ENCODE measurements around the gene DHRS7B.

DHRS7B gene

GRCh38 chr17:21161498-21162393 lies 35.0 kb downstream of the DHRS7B start:
- no peaks in the 10 kb centered on the region for H3K9me3 Mint-ChIP-seq (ENCODE audit: low read depth)
- H3K4me1 Mint-ChIP-seq (ENCODE audit: low read depth) = peaks cover 16% of the 10 kb centered on the region
- H3K27ac Mint-ChIP-seq = no peak overlapping the region
- no peaks in the 10 kb centered on the region for H3K36me3 Mint-ChIP-seq
- no peak overlapping the region for H3K4me3 Mint-ChIP-seq
- H3K27me3 Mint-ChIP-seq = no peaks in the 10 kb centered on the region

GRCh38 chr17:21162394-21162775 lies 35.6 kb downstream of the DHRS7B start:
- Mint-ChIP-seq H3K27me3 (no peaks in the 10 kb centered on the region), H3K27ac (no peak overlapping the region), H3K4me3 (no peak overlapping the region), H3K9me3 (ENCODE audit: low read depth) (no peaks in the 10 kb centered on the region), H3K4me1 (ENCODE audit: low read depth) (peaks cover 21% of the 10 kb centered on the region), H3K36me3 (no peaks in the 10 kb centered on the region)

GRCh38 chr17:21163101-21163500 lies 36.3 kb downstream of the DHRS7B start:
- Mint-ChIP-seq H3K27ac (no peak overlapping the region), H3K4me3 (no peak overlapping the region), H3K36me3 (no peaks in the 10 kb centered on the region), H3K4me1 (ENCODE audit: low read depth) (peaks cover 21% of the 10 kb centered on the region), H3K27me3 (no peaks in the 10 kb centered on the region), H3K9me3 (ENCODE audit: low read depth) (no peaks in the 10 kb centered on the region)

- peaks cover 21% of the 10 kb centered on the region for H3K4me1 Mint-ChIP-seq (ENCODE audit: low read depth)
- no peaks in the 10 kb centered on the region for H3K36me3 Mint-ChIP-seq
- no peak overlapping the region for H3K4me3 Mint-ChIP-seq
- no peaks in the 10 kb centered on the region for H3K9me3 Mint-ChIP-seq (ENCODE audit: low read depth)
- H3K27me3 Mint-ChIP-seq = no peaks in the 10 kb centered on the region
- H3K27ac Mint-ChIP-seq = no peak overlapping the region
Measured at GRCh38 chr17:21164216-21164615, 37.5 kb downstream of the DHRS7B start.

- Mint-ChIP-seq H3K27me3 (no peaks in the 10 kb centered on the region), H3K27ac (no peak overlapping the region), H3K9me3 (ENCODE audit: low read depth) (no peaks in the 10 kb centered on the region), H3K4me3 (no peak overlapping the region), H3K36me3 (no peaks in the 10 kb centered on the region), H3K4me1 (ENCODE audit: low read depth) (peaks cover 21% of the 10 kb centered on the region)
Measured at GRCh38 chr17:21164620-21165019, 37.9 kb downstream of the DHRS7B start.

DNA sequence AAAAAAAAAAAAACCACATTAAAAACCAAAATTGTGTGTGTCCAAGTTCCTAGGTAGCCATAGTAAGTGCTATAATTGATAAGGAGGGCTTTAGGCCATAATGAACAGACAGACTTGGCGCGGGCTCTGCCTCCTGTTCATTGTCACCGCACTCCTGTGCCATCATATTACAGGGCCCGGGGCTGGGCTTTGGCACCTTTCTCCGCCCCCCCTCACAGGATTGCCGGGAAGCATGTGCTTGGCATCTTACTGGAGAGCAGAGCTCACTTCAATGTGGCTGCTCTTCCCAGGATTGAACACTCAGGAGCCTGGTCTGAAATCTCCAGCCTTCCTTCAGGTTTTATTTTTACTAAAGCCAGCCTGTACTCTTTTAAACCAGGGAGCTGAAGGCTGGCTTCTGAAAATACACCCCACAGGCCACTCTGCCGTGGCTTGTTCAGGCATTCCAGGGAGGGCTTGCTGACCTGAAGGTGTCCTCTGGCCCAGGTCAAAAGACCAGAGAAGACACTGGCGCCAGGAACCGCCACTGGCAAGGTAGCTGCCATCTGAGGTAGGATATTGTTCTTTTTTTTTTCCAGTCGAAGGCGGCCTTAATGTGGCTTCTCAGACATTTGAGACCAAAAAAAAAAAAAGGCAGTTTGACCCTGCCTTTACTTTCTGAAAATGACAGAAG lies 39.3 kb downstream of the DHRS7B start:
- peaks cover 21% of the 10 kb centered on the region for H3K4me1 Mint-ChIP-seq (ENCODE audit: low read depth)
- H3K27ac Mint-ChIP-seq = no peak overlapping the region
- H3K36me3 Mint-ChIP-seq = no peaks in the 10 kb centered on the region
- no peaks in the 10 kb centered on the region for H3K9me3 Mint-ChIP-seq (ENCODE audit: low read depth)
- H3K4me3 Mint-ChIP-seq = no peak overlapping the region
- H3K27me3 Mint-ChIP-seq = no peaks in the 10 kb centered on the region

DNA sequence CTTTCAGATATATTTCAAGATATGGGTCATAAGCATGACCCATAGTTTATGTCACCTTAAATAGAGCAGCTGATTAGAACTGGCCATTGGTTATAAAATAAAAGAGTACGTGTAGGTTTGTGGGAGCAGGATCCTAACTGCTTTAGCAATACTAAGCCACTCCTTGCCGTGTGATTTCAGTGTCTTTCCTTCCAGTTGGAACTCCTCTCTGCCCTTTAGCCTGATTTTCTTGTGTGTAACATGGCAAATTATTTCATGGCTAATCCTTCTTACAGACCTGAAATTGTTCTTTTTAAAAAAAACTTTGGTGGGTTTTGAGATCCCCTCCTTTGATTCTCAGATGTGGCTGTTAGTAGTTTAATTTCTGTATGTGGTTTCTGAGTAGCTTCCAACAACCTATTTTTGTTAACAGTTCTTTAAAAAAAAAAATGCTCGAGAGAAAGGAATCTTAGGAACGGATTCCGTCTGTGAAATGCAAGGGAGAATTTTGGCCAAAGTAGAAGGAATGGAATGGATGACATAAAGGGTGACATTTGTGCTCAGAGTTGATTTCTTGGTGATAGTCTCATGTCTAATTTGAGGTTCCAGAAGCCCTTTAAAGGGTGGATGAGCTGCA lies 39.9 kb downstream of the DHRS7B start:
- H3K4me1 Mint-ChIP-seq (ENCODE audit: low read depth) = peaks cover 19% of the 10 kb centered on the region
- no peak overlapping the region for H3K27ac Mint-ChIP-seq
- H3K36me3 Mint-ChIP-seq = no peaks in the 10 kb centered on the region
- H3K27me3 Mint-ChIP-seq = no peaks in the 10 kb centered on the region
- H3K9me3 Mint-ChIP-seq (ENCODE audit: low read depth) = no peaks in the 10 kb centered on the region
- H3K4me3 Mint-ChIP-seq = no peak overlapping the region

- no peaks in the 10 kb centered on the region for H3K27me3 Mint-ChIP-seq
Measured at GRCh38 chr17:21167303-21167702, 40.5 kb downstream of the DHRS7B start.

GRCh38 chr17:21168555-21168865 lies 41.7 kb downstream of the DHRS7B start:
- H3K9me3 Mint-ChIP-seq (ENCODE audit: low read depth) = no peaks in the 10 kb centered on the region
- H3K4me3 Mint-ChIP-seq = no peak overlapping the region
- H3K4me1 Mint-ChIP-seq (ENCODE audit: low read depth) = peaks cover 14% of the 10 kb centered on the region
- H3K27ac Mint-ChIP-seq = no peak overlapping the region
- H3K36me3 Mint-ChIP-seq = peaks cover 3% of the 10 kb centered on the region
- no peaks in the 10 kb centered on the region for H3K27me3 Mint-ChIP-seq

More at GRCh38 chr17:21167303-21167702, 40.5 kb downstream of the DHRS7B start:
- H3K4me1 Mint-ChIP-seq (ENCODE audit: low read depth) = peaks cover 16% of the 10 kb centered on the region
- H3K4me3 Mint-ChIP-seq = no peak overlapping the region
- no peaks in the 10 kb centered on the region for H3K9me3 Mint-ChIP-seq (ENCODE audit: low read depth)
- H3K36me3 Mint-ChIP-seq = no peaks in the 10 kb centered on the region
- H3K27ac Mint-ChIP-seq = no peak overlapping the region

GRCh38 chr17:21169496-21169895 lies 42.7 kb downstream of the DHRS7B start:
- Mint-ChIP-seq H3K27me3 (no peaks in the 10 kb centered on the region), H3K4me3 (no peak overlapping the region), H3K36me3 (peaks cover 3% of the 10 kb centered on the region), H3K27ac (no peak overlapping the region), H3K9me3 (ENCODE audit: low read depth) (no peaks in the 10 kb centered on the region), H3K4me1 (ENCODE audit: low read depth) (peaks cover 14% of the 10 kb centered on the region)

DNA sequence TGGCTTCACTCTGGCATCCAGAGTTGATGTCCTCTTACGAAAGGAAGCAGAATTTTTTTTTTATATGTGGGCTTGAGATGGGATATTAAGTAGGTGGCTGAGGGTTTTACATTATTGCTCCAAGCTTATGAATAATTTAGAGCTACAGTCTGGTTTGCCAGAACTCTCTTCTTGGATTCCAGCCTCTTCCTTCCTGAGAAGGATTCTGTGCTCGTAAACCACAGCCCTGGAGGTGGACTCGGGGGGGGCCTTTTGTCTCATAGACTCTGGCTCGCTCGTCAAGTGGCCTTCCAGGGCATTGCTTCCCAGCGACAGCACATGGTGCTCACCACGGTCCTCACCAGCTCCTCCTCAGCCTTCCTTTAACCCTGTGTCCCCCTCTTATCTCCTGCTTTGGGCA lies 44.0 kb downstream of the DHRS7B start:
- Mint-ChIP-seq H3K9me3 (ENCODE audit: low read depth) (no peaks in the 10 kb centered on the region), H3K27ac (no peak overlapping the region), H3K4me1 (ENCODE audit: low read depth) (peaks cover 14% of the 10 kb centered on the region), H3K4me3 (no peak overlapping the region), H3K36me3 (peaks cover 3% of the 10 kb centered on the region), H3K27me3 (no peaks in the 10 kb centered on the region)

GRCh38 chr17:21171309-21171922 lies 44.7 kb downstream of the DHRS7B start:
- H3K4me1 Mint-ChIP-seq (ENCODE audit: low read depth) = peaks cover 14% of the 10 kb centered on the region
- no peaks in the 10 kb centered on the region for H3K9me3 Mint-ChIP-seq (ENCODE audit: low read depth)
- H3K4me3 Mint-ChIP-seq = no peak overlapping the region
- no peak overlapping the region for H3K27ac Mint-ChIP-seq
- H3K36me3 Mint-ChIP-seq = peaks cover 3% of the 10 kb centered on the region
- no peaks in the 10 kb centered on the region for H3K27me3 Mint-ChIP-seq

DNA sequence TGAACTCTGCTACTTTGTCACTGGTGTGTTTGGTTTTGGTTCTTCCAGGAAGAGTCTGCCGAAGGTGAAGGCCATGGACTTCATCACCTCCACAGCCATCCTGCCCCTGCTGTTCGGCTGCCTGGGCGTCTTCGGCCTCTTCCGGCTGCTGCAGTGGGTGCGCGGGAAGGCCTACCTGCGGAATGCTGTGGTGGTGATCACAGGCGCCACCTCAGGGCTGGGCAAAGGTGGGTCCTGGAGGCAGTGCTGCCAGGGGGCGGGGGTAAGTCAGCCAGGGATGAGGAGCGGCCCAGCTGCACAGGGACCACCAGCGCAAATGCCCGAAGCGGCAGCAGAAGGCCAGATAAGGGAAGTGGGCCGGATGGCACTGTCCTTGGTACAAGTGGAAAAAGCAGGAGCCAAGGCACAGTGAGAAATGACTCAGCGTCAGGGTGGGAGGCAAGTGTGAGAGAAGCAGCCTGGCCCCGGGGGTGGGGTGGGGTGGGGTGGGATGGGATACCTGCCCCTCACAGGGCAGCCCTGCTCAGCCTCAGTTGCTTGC lies 45.3 kb downstream of the DHRS7B start:
- Mint-ChIP-seq H3K4me1 (ENCODE audit: low read depth) (peaks cover 9% of the 10 kb centered on the region), H3K27me3 (no peaks in the 10 kb centered on the region), H3K9me3 (ENCODE audit: low read depth) (no peaks in the 10 kb centered on the region), H3K36me3 (peaks cover 3% of the 10 kb centered on the region), H3K27ac (no peak overlapping the region), H3K4me3 (no peak overlapping the region)

DNA sequence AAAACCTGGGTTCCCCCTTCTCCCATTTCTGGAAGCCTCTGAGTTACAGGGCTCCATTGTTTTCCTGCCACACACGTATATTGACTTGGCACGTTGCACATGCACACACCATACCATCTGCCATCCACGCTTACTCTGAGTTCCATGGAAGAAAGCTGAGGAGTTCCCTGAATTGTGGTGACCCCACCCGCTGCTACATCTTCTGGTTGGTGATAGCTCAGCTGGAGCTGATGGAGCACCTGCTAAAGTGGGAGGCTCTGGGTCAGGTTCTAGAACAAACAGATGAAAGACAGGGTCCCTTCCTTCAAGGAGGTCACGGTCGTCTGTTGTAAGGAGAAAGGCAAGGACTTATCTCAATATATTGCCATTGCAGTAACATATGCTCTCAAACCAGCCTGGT lies 46.1 kb downstream of the DHRS7B start:
- Mint-ChIP-seq H3K27ac (no peak overlapping the region), H3K36me3 (peaks cover 3% of the 10 kb centered on the region), H3K9me3 (ENCODE audit: low read depth) (no peaks in the 10 kb centered on the region), H3K4me3 (no peak overlapping the region), H3K4me1 (ENCODE audit: low read depth) (peaks cover 4% of the 10 kb centered on the region), H3K27me3 (no peaks in the 10 kb centered on the region)

GRCh38 chr17:21173543-21173942 lies 46.8 kb downstream of the DHRS7B start:
- Mint-ChIP-seq H3K4me1 (ENCODE audit: low read depth) (peaks cover 4% of the 10 kb centered on the region), H3K36me3 (peaks cover 3% of the 10 kb centered on the region), H3K4me3 (no peak overlapping the region), H3K27me3 (no peaks in the 10 kb centered on the region), H3K9me3 (ENCODE audit: low read depth) (no peaks in the 10 kb centered on the region), H3K27ac (no peak overlapping the region)
